HG03460 (cell line): ENCODE results near the gene GGACT.
A peak's percentile ranks its signal among the peaks of the same experiment; 100 is the strongest.
"Not testable (repeated sequence)": the region's sequence is repeated elsewhere in the genome, so short reads cannot be mapped to it uniquely, and the experiment has no call there.

ENCODE experiments used
- ATAC-seq: cut with Tn5 transposase; IDR thresholded peaks from one replicate; pipeline ENCODE4 v1.9.1; 2021; ENCODE audit not compliant: unreplicated experiment

The GGACT gene

DNA sequence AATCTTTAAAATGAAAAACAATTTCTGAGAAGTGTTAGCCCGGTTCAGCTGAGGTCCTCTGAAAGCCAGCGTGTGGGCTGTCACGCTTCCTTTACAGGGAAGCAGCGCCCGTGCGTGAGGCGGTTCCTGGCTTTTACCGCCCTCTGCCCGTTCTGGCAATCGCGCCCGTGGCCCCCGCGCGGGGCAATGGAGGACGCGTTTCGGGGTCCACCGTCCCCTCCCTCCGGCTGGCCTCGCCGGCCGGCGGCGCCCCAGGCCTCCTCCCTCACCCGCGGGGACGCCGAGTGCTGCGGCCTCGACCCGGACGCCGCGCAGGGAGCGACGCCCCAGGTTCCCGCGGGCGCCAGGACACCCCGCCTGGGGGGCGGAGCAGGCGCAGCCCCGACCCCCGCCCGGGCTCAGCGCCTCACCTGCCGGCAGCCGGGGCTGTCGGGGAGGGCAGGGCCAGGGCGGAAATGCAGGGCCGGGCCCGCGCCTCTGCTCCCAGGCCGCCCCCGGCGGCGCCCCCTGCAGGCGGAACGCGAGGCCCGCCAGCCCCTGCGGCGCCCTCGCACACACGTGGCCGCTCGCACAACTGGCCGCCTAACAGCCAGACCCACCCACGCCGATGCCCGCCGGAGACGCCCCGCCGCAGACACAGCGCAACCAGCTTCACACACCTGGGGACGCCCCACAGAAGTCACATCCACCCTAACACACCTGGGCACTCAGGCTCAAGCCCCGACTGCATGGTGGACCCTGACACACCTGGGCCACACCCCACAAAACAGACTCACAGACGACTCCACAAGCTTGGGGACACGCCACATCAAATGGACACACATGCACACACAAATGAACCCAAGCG is at the start of gene GGACT:
GGACT (minus strand) TSS at position 459 of the 847 bp plus-strand sequence. CDS start 56,198 bp downstream, outside the sequence.
- ATAC-seq = peak; percentile 96

DNA sequence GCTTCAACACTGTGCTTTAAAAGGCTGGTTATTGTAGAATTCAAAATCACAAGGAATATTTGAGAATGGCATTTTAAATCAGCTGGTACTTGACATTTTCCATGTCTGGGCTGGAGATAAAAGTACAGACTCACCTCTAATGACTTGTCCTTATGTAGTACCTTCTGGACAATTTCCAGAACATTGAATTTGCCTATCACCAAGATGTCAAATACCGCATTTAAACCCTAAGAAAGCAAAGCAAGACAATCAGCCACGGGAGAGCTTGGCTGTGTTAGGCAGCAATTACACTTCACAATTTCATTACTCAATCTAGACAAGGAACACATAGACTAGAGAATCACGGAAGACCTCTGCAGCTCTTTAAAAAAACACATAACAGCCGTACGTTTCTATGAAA is 49.2 kb upstream of the GGACT start:
- ATAC-seq = no peak

DNA sequence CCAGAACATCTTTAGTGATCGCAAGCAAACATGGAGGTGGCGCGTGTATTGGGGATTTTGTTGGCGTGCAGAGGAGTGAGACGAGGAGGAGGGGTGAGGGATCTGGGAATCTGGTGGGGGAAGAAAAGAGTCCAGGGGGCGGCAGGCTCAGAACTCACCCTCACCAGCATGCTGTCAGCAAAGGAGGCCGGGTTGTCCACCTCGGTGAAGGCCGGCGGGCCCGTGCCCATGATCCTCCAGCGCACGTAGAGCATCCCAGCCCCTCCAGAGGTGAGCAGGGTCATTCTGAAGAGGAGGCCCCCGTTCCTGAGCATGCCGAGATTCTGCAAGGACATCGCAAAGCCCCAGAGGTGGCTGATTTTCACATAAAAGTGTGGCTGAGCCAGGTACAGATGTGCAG is 48.8 kb upstream of the GGACT start:
- ATAC-seq = no peak

DNA sequence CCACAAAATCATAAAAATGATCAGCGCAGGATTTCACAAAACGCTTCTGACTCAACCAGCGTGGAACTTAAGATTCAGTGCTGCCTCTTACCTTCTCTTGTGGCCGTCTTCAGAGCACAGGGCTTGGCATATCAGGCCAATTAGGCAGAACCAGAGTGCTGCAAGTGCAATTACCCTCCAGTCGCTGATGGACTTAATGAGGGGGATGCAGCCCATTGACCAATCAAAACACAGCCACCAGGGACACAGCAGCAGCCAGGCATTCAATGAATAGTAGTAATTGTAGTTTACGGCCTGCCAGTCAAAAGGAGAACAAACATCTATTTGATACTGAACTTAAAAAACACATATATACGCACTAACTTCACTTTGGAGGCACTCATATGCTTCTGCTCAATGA is 47.9 kb upstream of the GGACT start:
- no peak for ATAC-seq

DNA sequence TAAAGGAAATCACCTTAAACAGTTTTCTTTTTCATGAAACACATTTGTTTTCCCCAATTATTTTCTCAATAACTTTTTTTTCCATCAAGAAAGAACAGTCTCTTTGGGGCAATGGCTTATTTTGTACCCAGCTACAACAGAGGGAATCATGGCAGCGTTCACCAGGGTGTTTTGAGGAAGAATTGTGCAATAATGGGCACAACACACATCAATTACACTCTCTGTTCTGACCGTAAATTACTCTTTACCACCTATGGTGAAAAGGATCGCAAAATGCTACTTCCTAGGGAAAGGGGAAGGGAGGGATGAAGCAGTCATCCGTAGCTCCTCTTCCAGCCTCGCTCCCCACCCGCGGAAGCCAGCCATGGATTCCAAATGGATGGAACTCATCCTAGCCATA is 47.4 kb upstream of the GGACT start:
- no peak for ATAC-seq

DNA sequence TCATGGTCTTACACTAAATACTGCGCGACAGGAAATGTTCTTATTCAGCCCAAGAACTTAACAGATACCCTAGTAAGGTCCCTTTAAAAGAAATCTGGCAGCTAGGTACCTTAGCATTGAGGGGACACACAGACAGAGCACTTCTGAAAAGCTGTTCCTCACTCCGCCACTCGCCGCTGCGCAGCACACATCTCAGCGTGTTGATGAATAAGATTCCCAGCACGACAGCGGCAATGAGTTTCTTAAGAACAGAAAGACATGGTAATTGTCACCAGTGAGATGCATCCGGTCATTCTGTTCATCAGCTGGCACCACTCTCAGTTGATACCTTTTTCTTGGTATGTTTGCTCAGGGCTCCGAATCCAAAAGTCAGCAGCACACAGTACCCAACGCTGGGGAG is 46.1 kb upstream of the GGACT start:
- no peak for ATAC-seq

DNA sequence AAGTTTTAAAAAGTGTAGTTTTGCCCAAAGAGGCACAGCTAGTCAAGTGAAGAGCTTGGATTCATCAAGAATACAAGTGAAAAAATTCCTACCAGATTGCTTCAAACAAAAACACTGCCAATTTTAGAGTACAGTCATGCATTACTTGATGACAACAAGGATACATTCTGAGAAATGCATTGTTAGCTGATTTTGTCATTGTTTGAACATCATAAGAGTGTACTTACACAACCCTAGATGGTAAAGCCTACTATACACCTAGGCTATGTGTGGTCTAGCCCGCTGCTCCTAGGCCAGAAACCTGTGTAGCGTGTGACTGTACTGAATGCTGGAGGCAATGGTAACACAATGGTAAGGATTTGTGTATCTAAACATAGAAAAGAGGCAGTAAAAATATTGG is 44.9 kb upstream of the GGACT start:
- ATAC-seq = no peak

DNA sequence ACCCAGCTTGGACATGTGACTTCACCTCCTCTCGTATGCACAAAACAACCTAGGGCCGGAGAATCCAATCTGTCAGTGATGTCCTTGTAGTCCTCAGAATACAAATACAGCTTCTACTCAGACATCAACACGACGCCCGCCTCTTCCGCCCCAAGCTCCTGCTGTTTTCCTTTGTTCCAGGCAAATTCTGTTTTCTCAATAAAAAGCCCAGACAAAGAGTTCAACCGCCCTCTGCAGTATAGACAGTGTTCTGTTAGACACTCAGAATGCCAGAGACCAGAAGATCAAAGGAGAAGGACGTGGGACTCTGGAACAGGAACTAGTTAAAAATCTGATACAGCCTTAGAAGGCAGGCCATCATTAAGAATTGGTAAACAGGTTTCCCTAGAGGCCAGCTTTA is 42.0 kb upstream of the GGACT start:
- no peak for ATAC-seq

DNA sequence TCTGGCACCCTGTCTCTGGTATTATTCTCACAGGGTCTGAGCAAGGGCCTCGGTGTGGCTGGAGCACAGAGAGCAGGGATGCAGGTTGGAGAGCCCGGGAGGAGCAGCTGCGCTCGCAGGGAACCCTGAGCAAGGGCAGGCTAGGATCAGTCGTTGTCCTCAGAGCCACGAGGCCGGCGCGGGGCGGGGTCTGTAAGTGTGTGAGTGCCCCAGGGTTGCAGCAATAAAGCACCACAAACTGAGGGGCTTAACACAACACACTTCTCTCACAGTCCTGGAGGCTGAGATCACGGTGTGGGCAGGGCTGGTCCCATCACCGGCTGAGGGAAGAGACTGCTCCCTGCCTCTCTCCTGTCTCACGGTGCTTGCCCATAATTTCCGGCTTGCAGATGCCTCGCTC is 38.5 kb upstream of the GGACT start:
- no peak for ATAC-seq

DNA sequence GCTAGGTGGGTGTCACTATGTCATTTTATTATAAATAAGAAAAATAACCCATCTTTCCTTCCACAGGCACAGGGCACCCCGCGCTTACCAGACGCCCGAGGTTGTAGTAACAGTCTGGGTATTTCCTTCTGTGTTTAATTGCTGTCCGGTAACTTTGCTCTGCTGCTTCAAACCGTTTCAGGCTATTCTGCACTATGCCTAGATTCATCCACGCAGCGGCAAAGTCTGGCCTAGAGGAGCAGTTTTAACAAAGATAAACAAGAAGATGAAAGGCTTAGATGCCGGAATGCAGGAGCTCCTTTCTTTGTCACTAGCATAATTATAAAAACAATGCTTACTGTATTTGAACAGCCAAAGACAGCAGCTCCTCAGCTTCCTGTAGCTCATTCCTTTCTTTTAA is 36.9 kb upstream of the GGACT start:
- ATAC-seq = no peak

DNA sequence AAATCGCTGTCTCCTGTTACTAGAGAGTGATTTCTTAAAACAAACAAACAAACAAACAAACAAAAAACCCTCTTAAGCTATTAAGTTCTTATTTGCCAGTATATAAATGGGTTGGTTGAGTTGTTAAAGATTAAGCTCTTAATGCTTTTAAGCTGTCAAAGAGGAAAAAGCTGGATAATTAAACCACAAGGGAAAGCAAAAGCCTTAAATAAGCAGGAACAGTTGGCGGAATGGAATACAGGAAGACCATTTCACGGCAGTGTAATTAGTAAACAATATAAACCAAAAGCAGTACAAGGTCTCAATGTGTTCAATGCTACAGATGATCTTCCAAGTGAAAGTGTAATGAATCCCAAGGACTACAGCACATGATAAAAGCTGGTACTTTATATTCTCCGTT is 32.2 kb upstream of the GGACT start:
- ATAC-seq = no peak

DNA sequence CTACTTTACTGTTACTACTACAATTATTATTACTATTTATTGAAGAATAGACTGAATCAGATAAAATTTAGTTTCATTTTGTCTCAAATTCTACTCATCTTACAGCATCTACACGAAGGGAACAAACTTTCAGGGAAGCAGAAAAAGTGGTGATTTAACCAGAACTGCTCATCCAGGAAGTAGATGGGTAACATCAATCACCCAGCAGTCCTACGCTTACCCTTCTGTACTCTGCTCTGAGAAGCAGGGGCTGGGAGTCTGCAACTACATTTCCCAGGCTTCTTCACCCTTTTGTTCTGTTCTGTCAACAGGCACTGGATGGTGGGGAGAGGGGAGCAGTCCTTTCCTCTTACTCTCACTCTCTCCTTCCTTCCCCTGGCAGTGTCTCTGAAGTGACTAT is 31.4 kb upstream of the GGACT start:
- ATAC-seq = no peak

DNA sequence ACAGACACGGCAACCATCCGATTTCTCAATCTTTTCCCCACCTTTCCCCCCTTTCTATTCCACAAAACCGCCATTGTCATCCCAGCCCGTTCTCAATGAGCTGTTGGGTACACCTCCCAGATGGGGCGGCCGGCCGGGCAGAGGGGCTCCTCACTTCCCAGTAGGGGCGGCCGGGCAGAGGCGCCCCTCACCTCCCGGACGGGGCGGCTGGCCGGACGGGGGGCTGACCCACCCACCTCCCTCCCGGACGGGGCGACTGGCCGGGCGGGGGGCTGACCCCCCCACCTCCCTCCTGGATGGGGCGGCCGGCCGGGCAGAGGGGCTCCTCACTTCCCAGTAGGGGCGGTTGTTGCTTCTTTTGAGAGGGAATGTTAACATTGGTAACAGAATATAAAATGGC is 30.3 kb upstream of the GGACT start:
- ATAC-seq = not testable (repeated sequence)

DNA sequence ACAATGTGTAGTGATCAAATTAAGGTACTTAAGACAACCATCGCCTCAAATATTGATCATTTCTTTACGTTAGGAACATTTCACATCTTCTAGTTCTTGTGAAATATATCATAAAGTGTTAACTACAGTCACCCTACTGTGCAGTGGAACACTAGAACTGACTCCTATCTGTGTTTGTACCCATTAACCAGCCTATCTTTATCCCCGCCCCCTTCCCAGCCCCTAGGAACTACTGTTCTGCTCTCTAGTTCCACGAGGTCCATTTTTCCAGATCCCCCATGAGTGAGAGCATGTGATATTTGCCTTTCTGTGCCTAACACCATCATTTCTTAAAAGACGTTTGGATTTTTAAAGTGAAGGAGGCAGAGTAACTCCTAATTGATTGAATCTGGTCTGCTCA is 24.4 kb upstream of the GGACT start:
- no peak for ATAC-seq

DNA sequence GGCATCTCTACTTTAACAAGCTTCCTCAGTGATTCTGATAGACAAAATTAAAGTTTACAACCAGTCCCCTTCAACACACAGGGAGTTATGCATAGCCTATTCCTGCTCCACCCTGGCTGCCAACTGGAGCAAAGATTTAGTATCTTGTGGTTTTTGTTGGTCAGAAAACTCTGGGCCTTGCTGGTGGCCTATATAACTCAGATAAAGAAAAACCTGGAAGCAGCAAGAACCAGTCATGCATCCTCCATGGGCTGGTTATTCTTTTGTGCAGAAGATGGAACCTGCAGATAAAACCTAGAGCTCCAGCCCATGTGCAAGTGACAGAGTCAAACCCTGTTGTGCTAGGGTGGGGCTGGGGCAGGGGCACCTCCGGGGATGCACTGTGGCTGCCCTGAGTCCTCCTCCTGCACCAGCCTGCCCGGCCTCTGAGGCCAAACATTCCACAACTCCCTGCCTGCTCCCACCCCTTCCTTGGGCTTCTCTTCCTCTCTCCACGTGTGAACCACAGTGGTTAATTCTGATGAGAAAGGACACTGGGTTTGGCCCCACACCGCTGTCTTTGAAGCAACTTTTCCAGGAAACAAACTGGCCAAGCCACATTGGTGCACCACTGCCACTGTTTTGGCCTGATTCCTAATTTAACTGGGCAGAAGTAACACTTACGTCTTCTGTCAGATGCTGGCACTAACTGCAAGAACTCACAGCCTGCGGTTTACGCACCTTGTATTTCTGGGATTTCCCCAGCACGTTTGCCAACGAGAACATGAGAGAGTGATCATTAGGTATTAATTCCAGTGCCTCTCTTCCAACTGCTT is 23.3 kb upstream of the GGACT start:
- no peak for ATAC-seq

DNA sequence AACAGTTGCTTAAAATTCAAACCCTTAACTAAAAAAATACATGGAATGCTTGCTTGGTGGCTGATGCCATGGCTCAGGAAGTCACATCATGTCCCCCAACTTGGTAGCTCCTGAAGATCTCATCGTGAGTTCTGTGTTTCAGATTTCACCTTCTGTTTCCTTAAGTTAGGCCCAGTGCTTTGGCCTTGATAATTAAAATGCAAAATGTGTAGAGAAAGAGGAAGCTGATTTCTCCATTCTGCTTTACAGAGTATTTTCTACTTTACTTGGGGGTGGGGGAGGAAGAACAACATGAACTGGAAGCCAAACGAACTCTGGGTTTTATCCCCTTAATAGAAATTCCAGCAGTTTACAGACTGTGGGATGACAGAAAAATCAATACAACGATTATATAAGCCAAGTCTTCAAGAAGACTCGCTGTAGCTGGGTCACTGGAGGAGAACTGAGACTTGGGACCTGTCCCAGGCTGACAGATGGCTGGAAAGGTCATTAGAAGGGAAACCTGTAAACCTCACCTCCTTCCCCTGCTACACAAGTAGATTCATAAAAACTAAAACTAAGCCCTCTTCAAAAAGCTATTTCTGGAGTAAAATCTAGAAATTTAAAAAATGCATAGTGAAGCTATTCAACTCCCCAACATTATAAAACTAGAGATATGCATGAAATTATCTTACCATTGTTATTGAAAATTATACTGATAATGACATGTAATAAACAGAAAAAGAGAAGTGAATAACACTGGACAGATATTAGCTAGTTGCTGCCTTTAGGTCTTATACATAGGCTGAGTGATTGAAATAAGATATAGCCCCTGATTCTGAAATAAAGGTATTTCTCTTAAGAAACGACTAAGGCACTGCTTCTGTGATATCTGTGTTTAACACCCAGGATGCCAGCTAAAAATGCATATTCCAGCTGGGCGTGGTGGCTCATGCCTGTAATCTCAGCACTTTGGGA is 22.1 kb upstream of the GGACT start:
- peak; percentile 25 for ATAC-seq

DNA sequence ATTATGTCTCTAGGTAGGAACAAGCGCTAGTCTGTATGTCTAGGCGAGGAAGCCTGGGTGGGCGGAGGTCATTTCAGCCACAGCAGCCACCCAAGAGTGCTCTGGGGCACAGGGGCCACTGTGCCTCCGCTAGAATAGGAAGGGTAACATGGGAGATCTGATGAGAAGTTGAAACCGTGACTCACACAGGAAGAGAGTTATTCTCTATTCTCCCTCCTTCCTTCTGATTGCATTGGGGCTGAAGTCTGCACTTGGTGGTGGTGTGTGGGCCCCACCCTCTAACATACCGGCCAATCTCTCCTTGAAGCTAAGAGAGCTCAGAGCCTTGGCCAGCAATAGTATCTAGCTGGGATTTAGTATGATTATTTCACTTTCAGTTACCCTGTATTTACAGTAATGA is 20.3 kb upstream of the GGACT start:
- ATAC-seq = peak; percentile 93

DNA sequence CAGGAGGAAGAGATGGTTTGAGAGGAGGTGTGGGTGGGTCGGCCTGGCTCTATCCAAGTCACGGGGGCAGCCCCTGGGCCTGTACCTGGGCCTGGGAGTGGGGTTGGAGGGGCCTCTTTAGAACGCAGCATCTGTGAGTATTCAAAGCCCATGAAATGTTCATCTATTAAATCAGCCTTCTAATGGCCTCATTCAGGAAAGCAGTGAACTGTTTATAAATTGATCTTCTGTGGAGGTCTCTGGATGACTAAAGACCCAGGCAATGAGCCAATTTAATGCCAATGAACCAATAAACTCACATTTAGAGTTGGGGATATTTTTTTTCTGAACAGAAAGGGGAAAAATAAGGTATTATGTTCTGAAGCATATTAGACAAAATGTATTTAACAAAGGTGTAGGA is 19.9 kb upstream of the GGACT start:
- no peak for ATAC-seq

DNA sequence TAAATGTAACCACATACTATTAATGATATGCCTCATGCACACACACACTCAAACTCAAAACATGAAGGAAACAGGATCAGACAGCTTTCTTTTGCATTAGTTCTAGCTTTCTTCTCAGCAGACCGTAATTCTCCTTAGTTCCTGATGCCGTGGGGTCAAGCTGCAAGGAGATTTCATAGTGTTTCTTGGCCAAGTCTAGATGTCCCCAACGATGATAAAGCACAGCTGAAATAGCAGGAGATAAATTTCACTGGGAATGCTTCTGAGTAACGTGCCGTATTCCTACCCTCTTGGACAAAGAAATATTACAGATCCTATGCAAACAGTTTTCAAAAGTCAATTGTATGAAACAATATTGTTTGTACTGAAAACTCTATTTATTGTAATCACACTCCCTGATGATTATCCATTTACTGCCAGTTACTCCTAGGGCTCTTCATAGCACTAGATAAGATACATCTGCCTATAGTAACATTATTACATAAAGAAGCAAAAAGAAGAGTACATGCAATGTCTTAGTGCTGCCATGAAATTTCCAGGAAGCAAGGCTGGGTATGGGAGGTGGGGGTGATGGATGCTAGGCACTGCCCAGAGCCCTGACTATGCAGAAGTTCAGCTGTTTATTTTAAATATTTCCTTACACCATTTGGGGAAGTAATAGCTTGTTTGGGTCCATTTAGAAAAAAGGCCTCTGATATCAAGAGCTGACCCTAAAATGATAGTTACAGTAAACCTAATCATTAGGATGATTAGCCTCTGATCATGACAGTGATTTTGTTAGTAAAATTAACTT is 16.5 kb upstream of the GGACT start:
- ATAC-seq = no peak

DNA sequence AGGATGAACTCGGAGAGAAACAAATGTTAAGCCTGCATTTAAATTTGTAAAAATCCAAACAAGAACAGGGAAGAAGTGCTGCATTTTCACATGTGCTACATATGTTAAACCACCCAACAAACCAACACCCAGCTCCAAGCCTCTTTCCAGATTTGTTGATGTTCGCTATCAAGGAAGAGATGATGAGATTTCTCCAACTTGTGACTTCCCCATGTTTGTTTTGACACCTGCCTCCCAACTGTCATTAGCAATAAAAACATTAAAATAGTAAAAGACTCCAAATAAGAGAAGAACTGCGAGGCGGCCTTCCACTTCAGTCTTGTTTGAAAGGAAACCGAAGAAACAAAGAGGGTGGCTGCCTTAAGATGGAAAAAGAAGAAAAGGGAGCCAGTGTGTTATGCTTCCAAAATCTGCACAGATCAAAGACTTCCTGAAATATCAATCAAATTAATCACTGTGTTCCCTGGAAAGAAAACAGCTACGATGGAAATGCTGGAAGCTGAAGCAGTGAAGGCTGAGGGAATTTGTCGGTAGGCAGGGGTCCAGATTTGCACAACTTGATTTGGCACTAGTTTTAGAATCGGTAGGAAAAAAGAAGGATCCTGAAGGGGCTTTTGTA is 14.0 kb upstream of the GGACT start:
- ATAC-seq = no peak
